Osteoblast (primary cell): ENCODE results near the gene CALHM5. TPM values are rescaled to one million over a fixed set of nuclear protein-coding genes. Genes with fewer than 3 reads are reported as not detected.

Experiments
- DNase-seq: peaks from one replicate; pipeline ENCODE4 v3.0.0; 2011; ENCODE audit warnings: low spot score, mixed read lengths; ENCODE audit not compliant: insufficient read length; ENCODE audit errors: missing footprints
- H2AFZ ChIP-seq: 2 replicates; pipeline ENCODE4 v1.6.0; 2011; ENCODE audit warnings: mild to moderate bottlenecking, low read length
- H3K27ac ChIP-seq: 2 replicates; pipeline ENCODE4 v1.5.1; 2011; ENCODE audit warnings: mild to moderate bottlenecking, low read depth, low read length, moderate library complexity
- H3K27me3 ChIP-seq: 2 replicates; pipeline ENCODE4 v1.6.0; 2012; ENCODE audit warnings: mild to moderate bottlenecking, control low read depth, inconsistent platforms, low read length, moderate library complexity; ENCODE audit not compliant: insufficient read depth
- H3K36me3 ChIP-seq: 2 replicates; pipeline ENCODE4 v1.5.1; 2011; ENCODE audit warnings: mild to moderate bottlenecking, low read length, control low read depth, moderate library complexity; ENCODE audit not compliant: insufficient read depth
- H3K4me1 ChIP-seq: 2 replicates; pipeline ENCODE4 v1.5.1; 2011; ENCODE audit warnings: mild to moderate bottlenecking, low read length, control low read depth, moderate library complexity; ENCODE audit not compliant: insufficient read depth
- H3K4me2 ChIP-seq: 2 replicates; pipeline ENCODE4 v1.6.0; 2011; ENCODE audit warnings: mild to moderate bottlenecking, low read length; ENCODE audit not compliant: insufficient read depth
- H3K4me3 ChIP-seq: fragments of 200-600 bp; sonication (generic); 3 replicates; pipeline ENCODE4 v1.5.1; 2012; ENCODE audit warnings: mild to moderate bottlenecking, low read length, inconsistent platforms; ENCODE audit not compliant: insufficient read depth
- H3K79me2 ChIP-seq: 2 replicates; pipeline ENCODE4 v1.6.0; 2012; ENCODE audit warnings: mild to moderate bottlenecking, low read length, control low read depth, inconsistent platforms; ENCODE audit not compliant: insufficient read depth
- H3K9me3 ChIP-seq: 2 replicates; pipeline ENCODE4 v1.5.1; 2011; ENCODE audit warnings: low read depth, low read length, control low read depth
- H4K20me1 ChIP-seq: 2 replicates; pipeline ENCODE4 v1.6.0; 2012; ENCODE audit warnings: mild to moderate bottlenecking, low read length, control low read depth; ENCODE audit not compliant: insufficient read depth
- CTCF ChIP-seq: IDR thresholded peaks from 2 replicates; pipeline ENCODE4 v1.5.1; 2011; ENCODE audit warnings: mild to moderate bottlenecking, low read depth, low read length, moderate library complexity; ENCODE audit errors: extremely low read depth
- total RNA-seq: library from RNA; depleted of rRNA; stranded (reverse); fragments of >200 nt; gene quantifications from 2 replicates; pipeline ENCODE4 v1.2.3, GENCODE V29; 2012

CALHM5 gene
- total RNA-seq, 1 donor, result 14.8 TPM

GRCh38 chr6:116563830-116564229, 52.4 kb downstream of the CALHM5 start:
- Histone ChIP-seq H2AFZ (peak overlapping the region; percentile 90), H3K79me2 (no peaks in the 10 kb centered on the region), H3K36me3 (no peaks in the 10 kb centered on the region), H3K27ac (no peak overlapping the region), H3K27me3 (no peaks in the 10 kb centered on the region), H3K9me3 (no peaks in the 10 kb centered on the region), H3K4me3 (no peak overlapping the region), H3K4me1 (peaks cover 22% of the 10 kb centered on the region), H3K4me2 (no peak overlapping the region), H4K20me1 (no peaks in the 10 kb centered on the region)
- TF ChIP-seq CTCF, result no peak
- no peak for DNase-seq

- H3K79me2 ChIP-seq, result peaks cover 1% of the 10 kb centered on the region
- peak overlapping the region; percentile 90 for H2AFZ ChIP-seq
- no peaks in the 10 kb centered on the region for H3K36me3 ChIP-seq
- H4K20me1 ChIP-seq, result no peaks in the 10 kb centered on the region
- H3K27me3 ChIP-seq, result no peaks in the 10 kb centered on the region
- H3K9me3 ChIP-seq, result no peaks in the 10 kb centered on the region
- H3K27ac ChIP-seq, result peak overlapping the region; percentile 64
- DNase-seq, result peak; percentile 82
- H3K4me2 ChIP-seq, result peak overlapping the region; percentile 75
- no peak overlapping the region for H3K4me3 ChIP-seq
- no peak for TF ChIP-seq CTCF
- peaks cover 21% of the 10 kb centered on the region for H3K4me1 ChIP-seq
Measured at GRCh38 chr6:116564311-116564710, 52.9 kb downstream of the CALHM5 start.

- Histone ChIP-seq H3K4me1 (peaks cover 26% of the 10 kb centered on the region), H3K27me3 (no peaks in the 10 kb centered on the region), H3K9me3 (no peaks in the 10 kb centered on the region), H4K20me1 (no peaks in the 10 kb centered on the region), H3K36me3 (no peaks in the 10 kb centered on the region), H3K27ac (peak overlapping the region; percentile 64), H3K4me2 (peak overlapping the region; percentile 75), H3K79me2 (peaks cover 9% of the 10 kb centered on the region), H3K4me3 (peak overlapping the region; percentile 66), H2AFZ (peak overlapping the region; percentile 90)
- peak; percentile 37 for DNase-seq
- no peak for TF ChIP-seq CTCF
Measured at GRCh38 chr6:116564921-116565872, 53.8 kb downstream of the CALHM5 start.

GRCh38 chr6:116568111-116568510, 56.7 kb downstream of the CALHM5 start:
- Histone ChIP-seq H3K36me3 (no peaks in the 10 kb centered on the region), H3K27me3 (no peaks in the 10 kb centered on the region), H2AFZ (no peak overlapping the region), H3K4me1 (peaks cover 31% of the 10 kb centered on the region), H3K27ac (no peak overlapping the region), H4K20me1 (no peaks in the 10 kb centered on the region), H3K9me3 (no peaks in the 10 kb centered on the region), H3K79me2 (peaks cover 34% of the 10 kb centered on the region), H3K4me3 (no peak overlapping the region), H3K4me2 (no peak overlapping the region)
- no peak for TF ChIP-seq CTCF
- peak; percentile 43 for DNase-seq
